Effector memory CD4-positive, alpha-beta T cell (primary cell): ENCODE measurements around the gene NKD2.

Experiments
- DNase-seq, 3 donors: peaks; one replicate each; pipeline ENCODE4 v3.0.0-alpha.2; 2020
- H3K27ac ChIP-seq: 2 replicates; pipeline ENCODE4 v1.7.0; 2013; ENCODE audit warnings: mild to moderate bottlenecking, low read length, moderate library complexity; ENCODE audit not compliant: insufficient read depth, poor library complexity, severe bottlenecking
- H3K27me3 ChIP-seq: replicated peaks from 2 replicates; pipeline ENCODE4 v1.7.0; 2013; ENCODE audit warnings: mild to moderate bottlenecking, low read length; ENCODE audit not compliant: insufficient read depth, control insufficient read depth, poor library complexity, severe bottlenecking
- H3K36me3 ChIP-seq: 2 replicates; pipeline ENCODE4 v1.7.0; 2013; ENCODE audit warnings: mild to moderate bottlenecking, low read length, moderate library complexity; ENCODE audit not compliant: control insufficient read depth, insufficient read depth
- H3K4me1 ChIP-seq: 2 replicates; pipeline ENCODE4 v1.7.0; 2013; ENCODE audit warnings: low read length, mild to moderate bottlenecking; ENCODE audit not compliant: control insufficient read depth, insufficient read depth, poor library complexity, severe bottlenecking
- H3K4me3 ChIP-seq: 2 replicates; pipeline ENCODE4 v1.7.0; 2013; ENCODE audit warnings: low read length, low read depth, mild to moderate bottlenecking; ENCODE audit not compliant: insufficient read depth, poor library complexity, severe bottlenecking
- H3K9me3 ChIP-seq: 2 replicates; pipeline ENCODE4 v1.7.0; 2013; ENCODE audit warnings: mild to moderate bottlenecking, low read length, moderate library complexity; ENCODE audit not compliant: control insufficient read depth

Gene NKD2

GRCh38 chr5:978054-978453, 30.5 kb upstream of the NKD2 start:
- Histone ChIP-seq H3K4me3 (no peak overlapping the region), H3K27ac (no peak overlapping the region), H3K27me3 (no peaks in the 10 kb centered on the region), H3K4me1 (no peaks in the 10 kb centered on the region), H3K9me3 (no peaks in the 10 kb centered on the region), H3K36me3 (no peaks in the 10 kb centered on the region)
- no peak for DNase-seq

GRCh38 chr5:978693-979092, 29.9 kb upstream of the NKD2 start:
- no peaks in the 10 kb centered on the region for H3K36me3 ChIP-seq
- no peaks in the 10 kb centered on the region for H3K27me3 ChIP-seq
- H3K27ac ChIP-seq = no peak overlapping the region
- H3K9me3 ChIP-seq = no peaks in the 10 kb centered on the region
- H3K4me1 ChIP-seq = no peaks in the 10 kb centered on the region
- H3K4me3 ChIP-seq = no peak overlapping the region
- DNase-seq = no peak

GRCh38 chr5:979100-979817, 29.3 kb upstream of the NKD2 start:
- no peaks in the 10 kb centered on the region for H3K9me3 ChIP-seq
- H3K36me3 ChIP-seq = no peaks in the 10 kb centered on the region
- no peak for DNase-seq
- H3K27ac ChIP-seq = no peak overlapping the region
- no peaks in the 10 kb centered on the region for H3K4me1 ChIP-seq
- no peak overlapping the region for H3K4me3 ChIP-seq
- no peaks in the 10 kb centered on the region for H3K27me3 ChIP-seq

GRCh38 chr5:980001-980588, 28.5 kb upstream of the NKD2 start:
- no peak for DNase-seq
- no peaks in the 10 kb centered on the region for H3K27me3 ChIP-seq
- H3K36me3 ChIP-seq = no peaks in the 10 kb centered on the region
- H3K4me3 ChIP-seq = no peak overlapping the region
- no peaks in the 10 kb centered on the region for H3K9me3 ChIP-seq
- no peaks in the 10 kb centered on the region for H3K4me1 ChIP-seq
- no peak overlapping the region for H3K27ac ChIP-seq

GRCh38 chr5:980966-981365, 27.6 kb upstream of the NKD2 start:
- DNase-seq = no peak
- Histone ChIP-seq H3K4me1 (no peaks in the 10 kb centered on the region), H3K27ac (no peak overlapping the region), H3K27me3 (no peaks in the 10 kb centered on the region), H3K9me3 (no peaks in the 10 kb centered on the region), H3K36me3 (no peaks in the 10 kb centered on the region), H3K4me3 (no peak overlapping the region)

- no peak for DNase-seq
- Histone ChIP-seq H3K27ac (no peak overlapping the region), H3K36me3 (no peaks in the 10 kb centered on the region), H3K4me3 (no peak overlapping the region), H3K4me1 (no peaks in the 10 kb centered on the region), H3K9me3 (no peaks in the 10 kb centered on the region), H3K27me3 (no peaks in the 10 kb centered on the region)
These were observed 27.1 kb upstream of the NKD2 start for GRCh38 chr5:981456-981855.

GRCh38 chr5:982377-983237, 26.0 kb upstream of the NKD2 start:
- no peaks in the 10 kb centered on the region for H3K9me3 ChIP-seq
- H3K4me1 ChIP-seq = no peaks in the 10 kb centered on the region
- no peak overlapping the region for H3K4me3 ChIP-seq
- DNase-seq = no peak
- no peaks in the 10 kb centered on the region for H3K36me3 ChIP-seq
- no peak overlapping the region for H3K27ac ChIP-seq
- H3K27me3 ChIP-seq = no peaks in the 10 kb centered on the region

GRCh38 chr5:983238-983524, 25.4 kb upstream of the NKD2 start:
- H3K27me3 ChIP-seq = no peaks in the 10 kb centered on the region
- H3K27ac ChIP-seq = no peak overlapping the region
- H3K36me3 ChIP-seq = no peaks in the 10 kb centered on the region
- no peaks in the 10 kb centered on the region for H3K9me3 ChIP-seq
- DNase-seq = no peak
- no peaks in the 10 kb centered on the region for H3K4me1 ChIP-seq
- no peak overlapping the region for H3K4me3 ChIP-seq

GRCh38 chr5:983568-983967, 25.0 kb upstream of the NKD2 start:
- no peak overlapping the region for H3K4me3 ChIP-seq
- H3K4me1 ChIP-seq = no peaks in the 10 kb centered on the region
- H3K27me3 ChIP-seq = no peaks in the 10 kb centered on the region
- no peak for DNase-seq
- H3K9me3 ChIP-seq = no peaks in the 10 kb centered on the region
- H3K27ac ChIP-seq = no peak overlapping the region
- no peaks in the 10 kb centered on the region for H3K36me3 ChIP-seq

GRCh38 chr5:984774-985173, 23.8 kb upstream of the NKD2 start:
- H3K36me3 ChIP-seq = no peaks in the 10 kb centered on the region
- no peak overlapping the region for H3K27ac ChIP-seq
- no peak for DNase-seq
- no peak overlapping the region for H3K4me3 ChIP-seq
- H3K27me3 ChIP-seq = no peaks in the 10 kb centered on the region
- H3K4me1 ChIP-seq = no peaks in the 10 kb centered on the region
- H3K9me3 ChIP-seq = no peaks in the 10 kb centered on the region
